ENCODE results near the gene CAB39. TPM values are rescaled to one million over a fixed set of nuclear protein-coding genes. Genes with fewer than 3 reads are reported as not detected.

CAB39 gene
- total RNA-seq, 1 experiment from 2014 or later, result 52.5 TPM

GRCh38 chr2:230688490-230688889 lies 24.2 kb upstream of the CAB39 start:
- no peaks in the 10 kb centered on the region for H3F3A ChIP-seq (ENCODE audit: low read length, unreplicated experiment)
- peak overlapping the region; percentile 61; the same call in 1 of the 2 replicates for H3K4me2 ChIP-seq (ENCODE audit: low read length)
- no peaks in the 10 kb centered on the region for H3K79me2 ChIP-seq (ENCODE audit: low read length)
- CTCF ChIA-PET, result interaction anchor here (0.7 to 0.8 kb wide), 2 partner anchors 110 to 126 kb away, joined by 3 to 4 read pairs; no protein-coding TSS in a partner anchor
- POLR2A ChIA-PET (ENCODE audit: unreplicated experiment), result no interaction called here
- ATAC-seq, result no peak
- no peak overlapping the region; the same call in 1 of the 2 replicates for H3K9ac ChIP-seq (ENCODE audit: low read length)
- peak overlapping the region; percentile 86 for H3K27ac ChIP-seq (ENCODE audit: low read length)
- no peaks in the 10 kb centered on the region for H3K27me3 ChIP-seq (ENCODE audit: low read length)
- peaks cover 83% of the 10 kb centered on the region for H3K4me1 ChIP-seq (ENCODE audit: insufficient read depth, low read length)
- TF ChIP-seq EZH2 (IDR thresholded peaks at IDR 0.05; ENCODE audit: low read length, unreplicated experiment), result no peak
- TF ChIP-seq CTCF (conservative IDR thresholded peaks at IDR 0.05; ENCODE audit: low read depth, low read length), result no peak
- TF ChIP-seq EZH2phosphoT487 (IDR thresholded peaks at IDR 0.05; ENCODE audit: borderline replicate concordance, low read length), result no peak
- DNase-seq, result no peak
- H3K4me3 ChIP-seq (ENCODE audit: low read length), result no peak overlapping the region
- intact Hi-C loops (cut with micrococcal nuclease), result no loop called here
- H4K20me1 ChIP-seq (ENCODE audit: low read length), result no peaks in the 10 kb centered on the region
- H3K9me3 ChIP-seq (ENCODE audit: low read length), result no peaks in the 10 kb centered on the region
- no TSS peak for BruUV-seq (replicated peaks)
- H3K36me3 ChIP-seq (ENCODE audit: low read depth, low read length), result no peaks in the 10 kb centered on the region
- H3K9me2 ChIP-seq (replicated peaks; ENCODE audit: low read length), result no peaks in the 10 kb centered on the region
- H2AFZ ChIP-seq (ENCODE audit: low read length), result no peak overlapping the region

GRCh38 chr2:230690439-230690838 lies 22.2 kb upstream of the CAB39 start:
- no peaks in the 10 kb centered on the region for H4K20me1 ChIP-seq (ENCODE audit: low read length)
- no peak overlapping the region for H3K4me3 ChIP-seq (ENCODE audit: low read length)
- H3K4me1 ChIP-seq (ENCODE audit: insufficient read depth, low read length), result peaks cover 70% of the 10 kb centered on the region
- H2AFZ ChIP-seq (ENCODE audit: low read length), result no peak overlapping the region
- intact Hi-C loops (cut with micrococcal nuclease), result loop anchor here (2.0 kb wide), 1 partner anchor 22 kb away; the partner anchor contains the start of gene CAB39
- no peaks in the 10 kb centered on the region for H3F3A ChIP-seq (ENCODE audit: low read length, unreplicated experiment)
- peak overlapping the region; percentile 82 for H3K27ac ChIP-seq (ENCODE audit: low read length)
- no peaks in the 10 kb centered on the region for H3K9me2 ChIP-seq (replicated peaks; ENCODE audit: low read length)
- no peaks in the 10 kb centered on the region for H3K27me3 ChIP-seq (ENCODE audit: low read length)
- DNase-seq, result peak; percentile 33
- TF ChIP-seq EZH2 (IDR thresholded peaks at IDR 0.05; ENCODE audit: low read length, unreplicated experiment) (no peak), EZH2phosphoT487 (IDR thresholded peaks at IDR 0.05; ENCODE audit: borderline replicate concordance, low read length) (no peak), CTCF (conservative IDR thresholded peaks at IDR 0.05; ENCODE audit: low read depth, low read length) (no peak)
- H3K36me3 ChIP-seq (ENCODE audit: low read depth, low read length), result no peaks in the 10 kb centered on the region
- H3K9ac ChIP-seq (ENCODE audit: low read length), result peak overlapping the region; percentile 15; the same call in 1 of the 2 replicates
- ATAC-seq, result peak; percentile 11
- H3K4me2 ChIP-seq (ENCODE audit: low read length), result peak overlapping the region; percentile 65
- CTCF ChIA-PET, result no interaction called here
- no peaks in the 10 kb centered on the region for H3K79me2 ChIP-seq (ENCODE audit: low read length)
- BruUV-seq (replicated peaks), result TSS peak; percentile 51
- POLR2A ChIA-PET (ENCODE audit: unreplicated experiment), result interaction anchor here (0.5 kb wide), 1 partner anchor 55 kb away, joined by 3 read pairs; no protein-coding TSS in a partner anchor
- no peaks in the 10 kb centered on the region for H3K9me3 ChIP-seq (ENCODE audit: low read length)

- H3K4me3 ChIP-seq (ENCODE audit: low read length), result no peak overlapping the region; the same call in 1 of the 2 replicates
- CTCF ChIA-PET, result no interaction called here
These were observed 21.5 kb upstream of the CAB39 start for GRCh38 chr2:230691005-230691647.

More at GRCh38 chr2:230691005-230691647, 21.5 kb upstream of the CAB39 start:
- Histone ChIP-seq H2AFZ (ENCODE audit: low read length) (no peak overlapping the region), H3K9me2 (replicated peaks; ENCODE audit: low read length) (no peaks in the 10 kb centered on the region), H3K27me3 (ENCODE audit: low read length) (no peaks in the 10 kb centered on the region), H3K9ac (ENCODE audit: low read length) (0 out of 2 replicates have a peak overlapping the region, but pooled peaks have one; percentile 19), H3K27ac (ENCODE audit: low read length) (peak overlapping the region; percentile 82), H3F3A (ENCODE audit: low read length, unreplicated experiment) (no peaks in the 10 kb centered on the region), H3K4me2 (ENCODE audit: low read length) (peak overlapping the region; percentile 65), H3K36me3 (ENCODE audit: low read depth, low read length) (no peaks in the 10 kb centered on the region), H4K20me1 (ENCODE audit: low read length) (no peaks in the 10 kb centered on the region), H3K9me3 (ENCODE audit: low read length) (no peaks in the 10 kb centered on the region), H3K4me1 (ENCODE audit: insufficient read depth, low read length) (peaks cover 66% of the 10 kb centered on the region), H3K79me2 (ENCODE audit: low read length) (no peaks in the 10 kb centered on the region)
- ATAC-seq (peak; percentile 77), DNase-seq (peak; percentile 99)
- POLR2A ChIA-PET (ENCODE audit: unreplicated experiment), result no interaction called here
- TF ChIP-seq EZH2phosphoT487 (IDR thresholded peaks at IDR 0.05; ENCODE audit: borderline replicate concordance, low read length), result no peak
- no peak for TF ChIP-seq EZH2 (IDR thresholded peaks at IDR 0.05; ENCODE audit: low read length, unreplicated experiment)
- no peak for TF ChIP-seq CTCF (conservative IDR thresholded peaks at IDR 0.05; ENCODE audit: low read depth, low read length)
- BruUV-seq (replicated peaks), result no TSS peak
- intact Hi-C loops (cut with micrococcal nuclease), result loop anchor here (2.0 kb wide), 1 partner anchor 22 kb away; the partner anchor contains the start of gene CAB39

Data from PC-3 (cell line).